ENCODE results near the gene SDR42E1. TPM values are rescaled to one million over a fixed set of nuclear protein-coding genes. Genes with fewer than 3 reads are reported as not detected.
"Not testable (repeated sequence)": the region's sequence is repeated elsewhere in the genome, so short reads cannot be mapped to it uniquely, and the experiment has no call there.

SDR42E1 gene
- total and polyA plus RNA-seq, 2 donors from 2014 or later, result 2.5 to 15.0 TPM

GRCh38 chr16:81994485-81994884, 16.8 kb downstream of the SDR42E1 start:
- H3K36me3 ChIP-seq (ENCODE audit: control insufficient read depth in 2 of 3, insufficient read depth in 3 of 3, low read length in 3 of 3), result peaks cover 0 to 13% (median 0%) of the 10 kb centered on the region in 3 donors
- no peak overlapping the region for H3K9ac ChIP-seq (ENCODE audit: low read length in 3 of 3)
- no peak overlapping the region for H3K27ac ChIP-seq (ENCODE audit: low read depth in 2 of 2, low read length in 2 of 2)
- TF ChIP-seq CTCF (IDR thresholded peaks at IDR 0.05; ENCODE audit: borderline replicate concordance, extremely low read depth, insufficient read depth), result no peak
- intact Hi-C loops (cut with DNase I), result no loop called here
- DNase-seq (no peak), FAIRE-seq (no peak)
- H3K27me3 ChIP-seq (ENCODE audit: control insufficient read depth, insufficient read depth, low read length), result no peaks in the 10 kb centered on the region
- no peaks in the 10 kb centered on the region for H3K9me3 ChIP-seq (ENCODE audit: control insufficient read depth in 2 of 3, insufficient read depth in 1 of 3, low read length in 3 of 3)
- H3K4me1 ChIP-seq (ENCODE audit: control insufficient read depth in 2 of 3, insufficient read depth in 2 of 3, low read depth in 1 of 3, low read length in 3 of 3), result peaks cover 0 to 6% (median 0%) of the 10 kb centered on the region in 3 donors
- H3K4me3 ChIP-seq (ENCODE audit: low read length in 3 of 3), result no peak overlapping the region

GRCh38 chr16:81992859-81993258, 18.4 kb downstream of the SDR42E1 start:
- intact Hi-C loops (cut with DNase I), result no loop called here
- no peak for FAIRE-seq

GRCh38 chr16:81987706-81988105, 23.6 kb downstream of the SDR42E1 start:
- Histone ChIP-seq H3K27ac (ENCODE audit: low read depth in 2 of 2, low read length in 2 of 2) (peak overlapping the region; percentile 26 to 68), H3K4me3 (ENCODE audit: low read length in 3 of 3) (no peak overlapping the region), H3K27me3 (ENCODE audit: control insufficient read depth, insufficient read depth, low read length) (no peaks in the 10 kb centered on the region), H3K9me3 (ENCODE audit: control insufficient read depth in 2 of 3, insufficient read depth in 1 of 3, low read length in 3 of 3) (no peaks in the 10 kb centered on the region), H3K9ac (ENCODE audit: low read length in 3 of 3) (no peak overlapping the region), H3K4me1 (ENCODE audit: control insufficient read depth in 2 of 3, insufficient read depth in 2 of 3, low read depth in 1 of 3, low read length in 3 of 3) (peaks cover 0 to 2% (median 0%) of the 10 kb centered on the region in 3 donors), H3K36me3 (ENCODE audit: control insufficient read depth in 2 of 3, insufficient read depth in 3 of 3, low read length in 3 of 3) (no peaks in the 10 kb centered on the region)
- FAIRE-seq (no peak), DNase-seq (no peak)
- no peak for TF ChIP-seq CTCF (IDR thresholded peaks at IDR 0.05; ENCODE audit: borderline replicate concordance, extremely low read depth, insufficient read depth)
- intact Hi-C loops (cut with DNase I), result no loop called here

More at GRCh38 chr16:81992859-81993258, 18.4 kb downstream of the SDR42E1 start:
- no peak overlapping the region for H3K4me3 ChIP-seq (ENCODE audit: low read length in 3 of 3)
- H3K27ac ChIP-seq (ENCODE audit: low read depth in 2 of 2, low read length in 2 of 2), result no peak overlapping the region
- peaks cover 0 to 6% (median 0%) of the 10 kb centered on the region in 3 donors for H3K4me1 ChIP-seq (ENCODE audit: control insufficient read depth in 2 of 3, insufficient read depth in 2 of 3, low read depth in 1 of 3, low read length in 3 of 3)
- H3K9ac ChIP-seq (ENCODE audit: low read length in 3 of 3), result no peak overlapping the region
- no peaks in the 10 kb centered on the region for H3K27me3 ChIP-seq (ENCODE audit: control insufficient read depth, insufficient read depth, low read length)
- no peak for TF ChIP-seq CTCF (IDR thresholded peaks at IDR 0.05; ENCODE audit: borderline replicate concordance, extremely low read depth, insufficient read depth)
- H3K9me3 ChIP-seq (ENCODE audit: control insufficient read depth in 2 of 3, insufficient read depth in 1 of 3, low read length in 3 of 3), result no peaks in the 10 kb centered on the region
- no peak for DNase-seq
- no peaks in the 10 kb centered on the region for H3K36me3 ChIP-seq (ENCODE audit: control insufficient read depth in 2 of 3, insufficient read depth in 3 of 3, low read length in 3 of 3)

DNA sequence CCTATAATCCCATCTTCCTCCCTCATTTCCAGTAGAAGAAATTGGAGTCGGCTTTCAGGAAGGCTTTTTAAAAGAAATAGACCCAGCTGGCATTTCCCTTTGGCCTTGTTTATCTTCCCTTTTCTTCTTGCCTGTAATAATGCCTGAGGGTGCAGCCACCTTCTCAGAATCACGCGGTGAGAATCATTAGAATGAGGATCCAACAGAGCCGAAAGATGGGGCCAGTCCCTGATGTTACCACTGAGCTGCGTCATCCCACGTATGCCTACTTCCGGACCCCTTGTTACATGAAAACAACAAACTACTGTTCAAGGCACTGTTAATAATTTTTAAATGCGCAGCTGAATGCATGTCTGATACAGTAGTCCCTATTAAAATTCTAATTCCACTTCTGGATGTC, 24.1 kb downstream of the SDR42E1 start:
- Histone ChIP-seq H3K9ac (ENCODE audit: low read length in 3 of 3) (no peak overlapping the region), H3K4me1 (ENCODE audit: control insufficient read depth in 2 of 3, insufficient read depth in 2 of 3, low read depth in 1 of 3, low read length in 3 of 3) (peaks cover 0 to 2% (median 0%) of the 10 kb centered on the region in 3 donors), H3K4me3 (ENCODE audit: low read length in 3 of 3) (no peak overlapping the region), H3K9me3 (ENCODE audit: control insufficient read depth in 2 of 3, insufficient read depth in 1 of 3, low read length in 3 of 3) (no peaks in the 10 kb centered on the region), H3K36me3 (ENCODE audit: control insufficient read depth in 2 of 3, insufficient read depth in 3 of 3, low read length in 3 of 3) (no peaks in the 10 kb centered on the region), H3K27ac (ENCODE audit: low read depth in 2 of 2, low read length in 2 of 2) (peak overlapping the region in 1 of 2 donors; percentile 68), H3K27me3 (ENCODE audit: control insufficient read depth, insufficient read depth, low read length) (no peaks in the 10 kb centered on the region)
- DNase-seq (no peak), FAIRE-seq (no peak)
- intact Hi-C loops (cut with DNase I), result no loop called here
- no peak for TF ChIP-seq CTCF (IDR thresholded peaks at IDR 0.05; ENCODE audit: borderline replicate concordance, extremely low read depth, insufficient read depth)

DNA sequence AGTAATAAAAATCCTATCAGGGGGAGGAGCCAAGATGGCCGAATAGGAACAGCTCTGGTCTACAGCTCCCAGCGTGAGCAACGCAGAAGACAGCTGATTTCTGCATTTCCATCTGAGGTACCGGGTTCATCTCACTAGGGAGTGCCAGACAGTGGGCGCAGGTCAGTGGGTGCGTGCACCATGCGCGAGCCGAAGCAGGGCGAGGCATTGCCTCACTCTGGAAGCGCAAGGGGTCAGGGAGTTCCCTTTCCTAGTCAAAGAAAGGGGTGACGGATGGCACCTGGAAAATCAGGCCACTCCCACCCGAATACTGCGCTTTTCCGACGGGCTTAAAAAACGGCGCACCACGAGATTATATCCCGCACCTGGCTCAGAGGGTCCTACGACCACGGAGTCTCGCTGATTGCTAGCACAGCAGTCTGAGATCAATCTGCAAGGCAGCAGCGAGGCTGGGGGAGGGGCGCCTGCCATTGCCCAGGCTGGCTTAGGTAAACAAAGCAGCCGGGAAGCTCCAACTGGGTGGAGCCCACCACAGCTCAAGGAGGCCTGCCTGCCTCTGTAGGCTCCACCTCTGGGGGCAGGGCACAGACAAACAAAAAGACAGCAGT, 33.8 kb downstream of the SDR42E1 start:
- FAIRE-seq; H3K27ac ChIP-seq (ENCODE audit: low read depth in 2 of 2, low read length in 2 of 2); H3K4me3 ChIP-seq (ENCODE audit: low read length in 3 of 3); H3K9ac ChIP-seq (ENCODE audit: low read length in 3 of 3); intact Hi-C loops (cut with DNase I); DNase-seq; H3K4me1 ChIP-seq (ENCODE audit: control insufficient read depth in 2 of 3, insufficient read depth in 2 of 3, low read depth in 1 of 3, low read length in 3 of 3); H3K9me3 ChIP-seq (ENCODE audit: control insufficient read depth in 2 of 3, insufficient read depth in 1 of 3, low read length in 3 of 3); H3K36me3 ChIP-seq (ENCODE audit: control insufficient read depth in 2 of 3, insufficient read depth in 3 of 3, low read length in 3 of 3); H3K27me3 ChIP-seq (ENCODE audit: control insufficient read depth, insufficient read depth, low read length): not testable (repeated sequence)

All from kidney (tissue), 14 donors.